WTC11 (cell line): ENCODE results near the gene NEK7. TPM values are rescaled to one million over a fixed set of nuclear protein-coding genes. Genes with fewer than 3 reads are reported as not detected.

Experiments
- ATAC-seq: fragments of 200-7000 bp; cut with Tn5 transposase; 2 replicates; pipeline ENCODE4 v1.10.0; 2021; ENCODE audit warnings: mild to moderate bottlenecking, moderate library complexity
- CTCF ChIA-PET: fragments of 300-600 bp; sonication (Branson Sonifier 250); formaldehyde crosslinking; loops from one replicate; lab custom pipeline; 2021; ENCODE audit warnings: antibody characterized with exemption; lab: Charles Lee
- POLR2A ChIA-PET: fragments of 350-600 bp; sonication (Branson Sonifier 250); formaldehyde crosslinking; loops from one replicate; lab custom pipeline; 2021; ENCODE audit warnings: antibody characterized with exemption; lab: Charles Lee
- DNase-seq: peaks from one replicate; pipeline ENCODE4 v3.0.0; 2021; ENCODE audit warnings: low spot score
- H3K27ac Mint-ChIP-seq: 2 replicates; pipeline ENCODE4 v1.8.0; 2021; ENCODE audit warnings: mixed read lengths
- H3K27me3 Mint-ChIP-seq: 2 replicates; pipeline ENCODE4 v1.8.0; 2021; ENCODE audit warnings: low read depth, mild to moderate bottlenecking, moderate library complexity, mixed read lengths
- H3K36me3 Mint-ChIP-seq: 2 replicates; pipeline ENCODE4 v1.8.0; 2021; ENCODE audit warnings: mixed read lengths
- H3K4me1 Mint-ChIP-seq: 2 replicates; pipeline ENCODE4 v1.8.0; 2022; ENCODE audit warnings: mixed read lengths
- H3K4me3 Mint-ChIP-seq: 2 replicates; pipeline ENCODE4 v1.8.0; 2021; ENCODE audit warnings: mild to moderate bottlenecking, moderate library complexity, mixed read lengths
- H3K9me3 Mint-ChIP-seq: 2 replicates; pipeline ENCODE4 v1.8.0; 2021; ENCODE audit warnings: mixed read lengths
- CBFB ChIP-seq: sonication (generic); formaldehyde crosslinking; IDR thresholded peaks from 2 replicates; pipeline ENCODE4 v1.8.1; 2022; ENCODE audit warnings: mild to moderate bottlenecking, low read depth, missing genetic modification reagents
- CREB1 ChIP-seq: sonication (generic); formaldehyde crosslinking; IDR thresholded peaks from 2 replicates; pipeline ENCODE4 v1.8.0; 2023; ENCODE audit warnings: mild to moderate bottlenecking, missing genetic modification reagents
- FOXJ3 ChIP-seq: sonication (generic); formaldehyde crosslinking; IDR thresholded peaks from 2 replicates; pipeline ENCODE4 v1.9.0; 2021; ENCODE audit warnings: missing genetic modification reagents, mild to moderate bottlenecking, borderline replicate concordance
- TEAD4 ChIP-seq: sonication (generic); formaldehyde crosslinking; IDR thresholded peaks from 2 replicates; pipeline ENCODE4 v1.8.0; 2022; ENCODE audit warnings: mild to moderate bottlenecking, missing genetic modification reagents
- ZNF219 ChIP-seq: sonication (generic); formaldehyde crosslinking; IDR thresholded peaks from 2 replicates; pipeline ENCODE4 v1.8.0; 2023; ENCODE audit warnings: missing genetic modification reagents, mild to moderate bottlenecking, borderline replicate concordance
- ZNF416 ChIP-seq: fragments of 250-450 bp; sonication (Bioruptor Pico); IDR thresholded peaks from 2 replicates; pipeline ENCODE4 v1.9.0; 2021; ENCODE audit warnings: mild to moderate bottlenecking, inconsistent platforms
- total RNA-seq: library from RNA; stranded (reverse); gene quantifications from 3 replicates; pipeline ENCODE4 v1.2.3, GENCODE V29; 2021
- TF ChIP-seq, protein P1 (sequence below): sonication (generic); formaldehyde crosslinking; IDR thresholded peaks from 2 replicates; pipeline ENCODE4 v1.8.1; 2022; ENCODE audit warnings: mild to moderate bottlenecking, missing genetic modification reagents, moderate library complexity, borderline replicate concordance
- TF ChIP-seq, protein P2 (sequence below): sonication (generic); formaldehyde crosslinking; IDR thresholded peaks from 2 replicates; pipeline ENCODE4 v1.8.0; 2023; ENCODE audit warnings: mild to moderate bottlenecking, missing genetic modification reagents
- TF ChIP-seq, protein P3 (sequence below): sonication (generic); formaldehyde crosslinking; IDR thresholded peaks from 2 replicates; pipeline ENCODE4 v1.8.1; 2023; ENCODE audit warnings: mild to moderate bottlenecking, missing genetic modification reagents, borderline replicate concordance
- TF ChIP-seq, protein P4 (sequence below): sonication (generic); formaldehyde crosslinking; IDR thresholded peaks from 2 replicates; pipeline ENCODE4 v1.8.0; 2022; ENCODE audit warnings: mild to moderate bottlenecking, missing genetic modification reagents
- TF ChIP-seq, protein P5 (sequence below): sonication (generic); formaldehyde crosslinking; IDR thresholded peaks from 2 replicates; pipeline ENCODE4 v1.8.1; 2022; ENCODE audit warnings: missing genetic modification reagents, borderline replicate concordance
- TF ChIP-seq, protein P6 (sequence below): sonication (generic); formaldehyde crosslinking; conservative IDR thresholded peaks from 2 replicates; pipeline ENCODE4 v1.8.1; 2022; ENCODE audit warnings: mild to moderate bottlenecking, missing genetic modification reagents
- TF ChIP-seq, protein P7 (sequence below): sonication (generic); formaldehyde crosslinking; IDR thresholded peaks from 2 replicates; pipeline ENCODE4 v1.8.1; 2023; ENCODE audit warnings: mild to moderate bottlenecking, missing genetic modification reagents, moderate library complexity
- TF ChIP-seq, protein P8 (sequence below): fragments of 250-450 bp; sonication (Bioruptor Pico); IDR thresholded peaks from 2 replicates; pipeline ENCODE4 v2.1.2; 2022; ENCODE audit warnings: mild to moderate bottlenecking, moderate library complexity
- TF ChIP-seq, protein P9 (sequence below): sonication (generic); formaldehyde crosslinking; IDR thresholded peaks from 2 replicates; pipeline ENCODE4 v1.8.0; 2022; ENCODE audit warnings: missing genetic modification reagents

NEK7 gene
- total RNA-seq, 1 experiment from 2014 or later = 10.3 TPM

DNA sequence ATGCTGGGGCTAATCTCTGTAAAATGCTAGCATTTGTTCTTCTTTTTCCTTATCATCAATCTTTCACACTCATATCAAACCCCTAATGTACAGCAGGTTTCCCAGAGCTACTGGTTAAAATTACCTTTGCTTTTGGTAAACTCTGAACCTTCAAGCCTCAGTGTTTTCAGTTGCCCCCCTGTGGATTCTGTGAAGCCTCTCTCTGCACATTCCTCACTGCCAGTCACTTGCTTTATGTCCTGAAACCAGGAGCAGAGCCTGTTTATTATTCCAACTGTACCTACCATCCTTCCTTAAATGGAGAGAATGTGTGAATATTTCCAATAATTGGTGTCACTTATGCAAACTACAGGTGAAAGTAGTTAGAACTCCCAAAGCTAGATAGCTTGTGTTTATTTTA, 134.2 kb downstream of the NEK7 start (continued):
- TF ChIP-seq CBFB (CRISPR knock-in tag) = no peak
- no peak for TF ChIP-seq ZNF416 (CRISPR knock-in tag)
- TF ChIP-seq, protein P1, sequence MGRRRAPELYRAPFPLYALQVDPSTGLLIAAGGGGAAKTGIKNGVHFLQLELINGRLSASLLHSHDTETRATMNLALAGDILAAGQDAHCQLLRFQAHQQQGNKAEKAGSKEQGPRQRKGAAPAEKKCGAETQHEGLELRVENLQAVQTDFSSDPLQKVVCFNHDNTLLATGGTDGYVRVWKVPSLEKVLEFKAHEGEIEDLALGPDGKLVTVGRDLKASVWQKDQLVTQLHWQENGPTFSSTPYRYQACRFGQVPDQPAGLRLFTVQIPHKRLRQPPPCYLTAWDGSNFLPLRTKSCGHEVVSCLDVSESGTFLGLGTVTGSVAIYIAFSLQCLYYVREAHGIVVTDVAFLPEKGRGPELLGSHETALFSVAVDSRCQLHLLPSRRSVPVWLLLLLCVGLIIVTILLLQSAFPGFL (CRISPR knock-in tag) = no peak
- no peak for TF ChIP-seq FOXJ3 (CRISPR knock-in tag)
- no peak for TF ChIP-seq ZNF219 (CRISPR knock-in tag)
- TF ChIP-seq, all 79 proteins: peak for 0

DNA sequence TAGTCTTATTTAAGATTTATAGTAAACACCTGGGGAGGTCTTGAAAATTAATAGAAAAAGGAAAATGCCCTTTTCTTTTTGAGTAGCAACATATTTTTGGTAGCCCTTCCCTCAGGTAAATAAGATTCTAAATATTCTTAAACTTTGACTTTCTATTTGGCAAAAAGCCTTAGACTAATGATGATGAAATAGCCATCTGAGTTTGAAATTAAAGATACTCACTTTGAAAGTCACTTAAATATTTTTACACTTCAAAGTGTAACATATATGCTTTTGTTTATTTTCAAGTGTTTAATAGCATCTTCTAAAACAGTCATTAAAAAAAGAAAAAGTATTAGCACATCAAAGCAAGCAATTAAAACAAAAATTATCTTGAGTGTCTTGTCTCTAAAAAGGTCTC, 135.1 kb downstream of the NEK7 start:
- no peaks in the 10 kb centered on the region for H3K27me3 Mint-ChIP-seq
- H3K4me3 Mint-ChIP-seq = no peak overlapping the region
- no peaks in the 10 kb centered on the region for H3K9me3 Mint-ChIP-seq
- DNase-seq = no peak
- TF ChIP-seq, protein P2, sequence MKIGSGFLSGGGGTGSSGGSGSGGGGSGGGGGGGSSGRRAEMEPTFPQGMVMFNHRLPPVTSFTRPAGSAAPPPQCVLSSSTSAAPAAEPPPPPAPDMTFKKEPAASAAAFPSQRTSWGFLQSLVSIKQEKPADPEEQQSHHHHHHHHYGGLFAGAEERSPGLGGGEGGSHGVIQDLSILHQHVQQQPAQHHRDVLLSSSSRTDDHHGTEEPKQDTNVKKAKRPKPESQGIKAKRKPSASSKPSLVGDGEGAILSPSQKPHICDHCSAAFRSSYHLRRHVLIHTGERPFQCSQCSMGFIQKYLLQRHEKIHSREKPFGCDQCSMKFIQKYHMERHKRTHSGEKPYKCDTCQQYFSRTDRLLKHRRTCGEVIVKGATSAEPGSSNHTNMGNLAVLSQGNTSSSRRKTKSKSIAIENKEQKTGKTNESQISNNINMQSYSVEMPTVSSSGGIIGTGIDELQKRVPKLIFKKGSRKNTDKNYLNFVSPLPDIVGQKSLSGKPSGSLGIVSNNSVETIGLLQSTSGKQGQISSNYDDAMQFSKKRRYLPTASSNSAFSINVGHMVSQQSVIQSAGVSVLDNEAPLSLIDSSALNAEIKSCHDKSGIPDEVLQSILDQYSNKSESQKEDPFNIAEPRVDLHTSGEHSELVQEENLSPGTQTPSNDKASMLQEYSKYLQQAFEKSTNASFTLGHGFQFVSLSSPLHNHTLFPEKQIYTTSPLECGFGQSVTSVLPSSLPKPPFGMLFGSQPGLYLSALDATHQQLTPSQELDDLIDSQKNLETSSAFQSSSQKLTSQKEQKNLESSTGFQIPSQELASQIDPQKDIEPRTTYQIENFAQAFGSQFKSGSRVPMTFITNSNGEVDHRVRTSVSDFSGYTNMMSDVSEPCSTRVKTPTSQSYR (CRISPR knock-in tag) = no peak
- TF ChIP-seq, protein P3, sequence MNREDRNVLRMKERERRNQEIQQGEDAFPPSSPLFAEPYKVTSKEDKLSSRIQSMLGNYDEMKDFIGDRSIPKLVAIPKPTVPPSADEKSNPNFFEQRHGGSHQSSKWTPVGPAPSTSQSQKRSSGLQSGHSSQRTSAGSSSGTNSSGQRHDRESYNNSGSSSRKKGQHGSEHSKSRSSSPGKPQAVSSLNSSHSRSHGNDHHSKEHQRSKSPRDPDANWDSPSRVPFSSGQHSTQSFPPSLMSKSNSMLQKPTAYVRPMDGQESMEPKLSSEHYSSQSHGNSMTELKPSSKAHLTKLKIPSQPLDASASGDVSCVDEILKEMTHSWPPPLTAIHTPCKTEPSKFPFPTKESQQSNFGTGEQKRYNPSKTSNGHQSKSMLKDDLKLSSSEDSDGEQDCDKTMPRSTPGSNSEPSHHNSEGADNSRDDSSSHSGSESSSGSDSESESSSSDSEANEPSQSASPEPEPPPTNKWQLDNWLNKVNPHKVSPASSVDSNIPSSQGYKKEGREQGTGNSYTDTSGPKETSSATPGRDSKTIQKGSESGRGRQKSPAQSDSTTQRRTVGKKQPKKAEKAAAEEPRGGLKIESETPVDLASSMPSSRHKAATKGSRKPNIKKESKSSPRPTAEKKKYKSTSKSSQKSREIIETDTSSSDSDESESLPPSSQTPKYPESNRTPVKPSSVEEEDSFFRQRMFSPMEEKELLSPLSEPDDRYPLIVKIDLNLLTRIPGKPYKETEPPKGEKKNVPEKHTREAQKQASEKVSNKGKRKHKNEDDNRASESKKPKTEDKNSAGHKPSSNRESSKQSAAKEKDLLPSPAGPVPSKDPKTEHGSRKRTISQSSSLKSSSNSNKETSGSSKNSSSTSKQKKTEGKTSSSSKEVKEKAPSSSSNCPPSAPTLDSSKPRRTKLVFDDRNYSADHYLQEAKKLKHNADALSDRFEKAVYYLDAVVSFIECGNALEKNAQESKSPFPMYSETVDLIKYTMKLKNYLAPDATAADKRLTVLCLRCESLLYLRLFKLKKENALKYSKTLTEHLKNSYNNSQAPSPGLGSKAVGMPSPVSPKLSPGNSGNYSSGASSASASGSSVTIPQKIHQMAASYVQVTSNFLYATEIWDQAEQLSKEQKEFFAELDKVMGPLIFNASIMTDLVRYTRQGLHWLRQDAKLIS (CRISPR knock-in tag) = no peak
- TF ChIP-seq, protein P4, sequence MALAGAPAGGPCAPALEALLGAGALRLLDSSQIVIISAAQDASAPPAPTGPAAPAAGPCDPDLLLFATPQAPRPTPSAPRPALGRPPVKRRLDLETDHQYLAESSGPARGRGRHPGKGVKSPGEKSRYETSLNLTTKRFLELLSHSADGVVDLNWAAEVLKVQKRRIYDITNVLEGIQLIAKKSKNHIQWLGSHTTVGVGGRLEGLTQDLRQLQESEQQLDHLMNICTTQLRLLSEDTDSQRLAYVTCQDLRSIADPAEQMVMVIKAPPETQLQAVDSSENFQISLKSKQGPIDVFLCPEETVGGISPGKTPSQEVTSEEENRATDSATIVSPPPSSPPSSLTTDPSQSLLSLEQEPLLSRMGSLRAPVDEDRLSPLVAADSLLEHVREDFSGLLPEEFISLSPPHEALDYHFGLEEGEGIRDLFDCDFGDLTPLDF (CRISPR knock-in tag) = no peak
- TF ChIP-seq, protein P5, sequence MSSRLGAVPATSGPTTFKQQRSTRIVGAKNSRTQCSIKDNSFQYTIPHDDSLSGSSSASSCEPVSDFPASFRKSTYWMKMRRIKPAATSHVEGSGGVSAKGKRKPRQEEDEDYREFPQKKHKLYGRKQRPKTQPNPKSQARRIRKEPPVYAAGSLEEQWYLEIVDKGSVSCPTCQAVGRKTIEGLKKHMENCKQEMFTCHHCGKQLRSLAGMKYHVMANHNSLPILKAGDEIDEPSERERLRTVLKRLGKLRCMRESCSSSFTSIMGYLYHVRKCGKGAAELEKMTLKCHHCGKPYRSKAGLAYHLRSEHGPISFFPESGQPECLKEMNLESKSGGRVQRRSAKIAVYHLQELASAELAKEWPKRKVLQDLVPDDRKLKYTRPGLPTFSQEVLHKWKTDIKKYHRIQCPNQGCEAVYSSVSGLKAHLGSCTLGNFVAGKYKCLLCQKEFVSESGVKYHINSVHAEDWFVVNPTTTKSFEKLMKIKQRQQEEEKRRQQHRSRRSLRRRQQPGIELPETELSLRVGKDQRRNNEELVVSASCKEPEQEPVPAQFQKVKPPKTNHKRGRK (CRISPR knock-in tag) = no peak
- TF ChIP-seq, protein P6, sequence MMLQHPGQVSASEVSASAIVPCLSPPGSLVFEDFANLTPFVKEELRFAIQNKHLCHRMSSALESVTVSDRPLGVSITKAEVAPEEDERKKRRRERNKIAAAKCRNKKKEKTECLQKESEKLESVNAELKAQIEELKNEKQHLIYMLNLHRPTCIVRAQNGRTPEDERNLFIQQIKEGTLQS = no peak
- TF ChIP-seq, protein P7, sequence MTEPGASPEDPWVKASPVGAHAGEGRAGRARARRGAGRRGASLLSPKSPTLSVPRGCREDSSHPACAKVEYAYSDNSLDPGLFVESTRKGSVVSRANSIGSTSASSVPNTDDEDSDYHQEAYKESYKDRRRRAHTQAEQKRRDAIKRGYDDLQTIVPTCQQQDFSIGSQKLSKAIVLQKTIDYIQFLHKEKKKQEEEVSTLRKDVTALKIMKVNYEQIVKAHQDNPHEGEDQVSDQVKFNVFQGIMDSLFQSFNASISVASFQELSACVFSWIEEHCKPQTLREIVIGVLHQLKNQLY (CRISPR knock-in tag) = no peak
- TF ChIP-seq, protein P8, sequence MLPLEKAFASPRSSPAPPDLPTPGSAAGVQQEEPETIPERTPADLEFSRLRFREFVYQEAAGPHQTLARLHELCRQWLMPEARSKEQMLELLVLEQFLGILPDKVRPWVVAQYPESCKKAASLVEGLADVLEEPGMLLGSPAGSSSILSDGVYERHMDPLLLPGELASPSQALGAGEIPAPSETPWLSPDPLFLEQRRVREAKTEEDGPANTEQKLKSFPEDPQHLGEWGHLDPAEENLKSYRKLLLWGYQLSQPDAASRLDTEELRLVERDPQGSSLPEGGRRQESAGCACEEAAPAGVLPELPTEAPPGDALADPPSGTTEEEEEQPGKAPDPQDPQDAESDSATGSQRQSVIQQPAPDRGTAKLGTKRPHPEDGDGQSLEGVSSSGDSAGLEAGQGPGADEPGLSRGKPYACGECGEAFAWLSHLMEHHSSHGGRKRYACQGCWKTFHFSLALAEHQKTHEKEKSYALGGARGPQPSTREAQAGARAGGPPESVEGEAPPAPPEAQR (CRISPR knock-in tag) = no peak
- TF ChIP-seq, protein P9, sequence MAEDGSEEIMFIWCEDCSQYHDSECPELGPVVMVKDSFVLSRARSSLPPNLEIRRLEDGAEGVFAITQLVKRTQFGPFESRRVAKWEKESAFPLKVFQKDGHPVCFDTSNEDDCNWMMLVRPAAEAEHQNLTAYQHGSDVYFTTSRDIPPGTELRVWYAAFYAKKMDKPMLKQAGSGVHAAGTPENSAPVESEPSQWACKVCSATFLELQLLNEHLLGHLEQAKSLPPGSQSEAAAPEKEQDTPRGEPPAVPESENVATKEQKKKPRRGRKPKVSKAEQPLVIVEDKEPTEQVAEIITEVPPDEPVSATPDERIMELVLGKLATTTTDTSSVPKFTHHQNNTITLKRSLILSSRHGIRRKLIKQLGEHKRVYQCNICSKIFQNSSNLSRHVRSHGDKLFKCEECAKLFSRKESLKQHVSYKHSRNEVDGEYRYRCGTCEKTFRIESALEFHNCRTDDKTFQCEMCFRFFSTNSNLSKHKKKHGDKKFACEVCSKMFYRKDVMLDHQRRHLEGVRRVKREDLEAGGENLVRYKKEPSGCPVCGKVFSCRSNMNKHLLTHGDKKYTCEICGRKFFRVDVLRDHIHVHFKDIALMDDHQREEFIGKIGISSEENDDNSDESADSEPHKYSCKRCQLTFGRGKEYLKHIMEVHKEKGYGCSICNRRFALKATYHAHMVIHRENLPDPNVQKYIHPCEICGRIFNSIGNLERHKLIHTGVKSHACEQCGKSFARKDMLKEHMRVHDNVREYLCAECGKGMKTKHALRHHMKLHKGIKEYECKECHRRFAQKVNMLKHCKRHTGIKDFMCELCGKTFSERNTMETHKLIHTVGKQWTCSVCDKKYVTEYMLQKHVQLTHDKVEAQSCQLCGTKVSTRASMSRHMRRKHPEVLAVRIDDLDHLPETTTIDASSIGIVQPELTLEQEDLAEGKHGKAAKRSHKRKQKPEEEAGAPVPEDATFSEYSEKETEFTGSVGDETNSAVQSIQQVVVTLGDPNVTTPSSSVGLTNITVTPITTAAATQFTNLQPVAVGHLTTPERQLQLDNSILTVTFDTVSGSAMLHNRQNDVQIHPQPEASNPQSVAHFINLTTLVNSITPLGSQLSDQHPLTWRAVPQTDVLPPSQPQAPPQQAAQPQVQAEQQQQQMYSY (CRISPR knock-in tag) = no peak
- TF ChIP-seq CREB1 (CRISPR knock-in tag) = no peak
- TF ChIP-seq TEAD4 (CRISPR knock-in tag) = no peak
- H3K4me1 Mint-ChIP-seq = peaks cover 24% of the 10 kb centered on the region
- POLR2A ChIA-PET = no interaction called here
- no peak overlapping the region for H3K27ac Mint-ChIP-seq
- CTCF ChIA-PET = no interaction called here
- no peak for ATAC-seq
- H3K36me3 Mint-ChIP-seq = no peaks in the 10 kb centered on the region
